ENCODE data around the gene GPC6.

DNA sequence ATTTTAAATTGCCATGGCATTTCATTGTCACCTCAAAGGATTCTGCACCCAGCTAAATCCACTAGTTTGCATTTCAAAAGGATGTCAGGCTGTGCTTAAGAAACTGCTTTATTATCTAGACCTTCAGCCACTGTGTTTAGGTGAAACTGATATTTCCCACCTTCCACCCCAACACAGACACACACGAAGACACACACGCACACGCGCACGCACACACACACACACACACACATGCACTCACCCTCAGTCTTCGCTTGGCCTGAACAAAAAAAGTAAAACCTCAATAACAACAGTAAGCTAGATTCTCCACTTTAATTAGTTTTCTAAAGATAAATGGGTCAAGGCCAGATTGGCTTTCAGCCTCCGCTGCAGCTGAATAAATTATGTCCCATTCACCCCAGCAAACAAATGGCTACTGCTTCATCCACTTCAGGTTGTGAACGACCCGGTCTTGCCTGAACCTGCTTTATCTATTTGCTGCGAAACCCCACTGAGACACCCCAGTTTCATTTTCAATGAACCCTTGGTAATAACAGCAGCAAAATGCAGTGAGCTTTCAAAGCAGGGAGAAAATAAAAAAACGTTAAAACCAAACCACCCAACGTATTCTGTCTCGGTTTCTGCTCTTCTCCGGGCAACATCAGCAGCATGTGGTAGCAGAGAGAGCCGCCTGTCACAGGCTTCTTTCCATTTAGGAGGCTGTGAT, 1086.1 kb downstream of the GPC6 start:
- TF ChIP-seq, protein P1, sequence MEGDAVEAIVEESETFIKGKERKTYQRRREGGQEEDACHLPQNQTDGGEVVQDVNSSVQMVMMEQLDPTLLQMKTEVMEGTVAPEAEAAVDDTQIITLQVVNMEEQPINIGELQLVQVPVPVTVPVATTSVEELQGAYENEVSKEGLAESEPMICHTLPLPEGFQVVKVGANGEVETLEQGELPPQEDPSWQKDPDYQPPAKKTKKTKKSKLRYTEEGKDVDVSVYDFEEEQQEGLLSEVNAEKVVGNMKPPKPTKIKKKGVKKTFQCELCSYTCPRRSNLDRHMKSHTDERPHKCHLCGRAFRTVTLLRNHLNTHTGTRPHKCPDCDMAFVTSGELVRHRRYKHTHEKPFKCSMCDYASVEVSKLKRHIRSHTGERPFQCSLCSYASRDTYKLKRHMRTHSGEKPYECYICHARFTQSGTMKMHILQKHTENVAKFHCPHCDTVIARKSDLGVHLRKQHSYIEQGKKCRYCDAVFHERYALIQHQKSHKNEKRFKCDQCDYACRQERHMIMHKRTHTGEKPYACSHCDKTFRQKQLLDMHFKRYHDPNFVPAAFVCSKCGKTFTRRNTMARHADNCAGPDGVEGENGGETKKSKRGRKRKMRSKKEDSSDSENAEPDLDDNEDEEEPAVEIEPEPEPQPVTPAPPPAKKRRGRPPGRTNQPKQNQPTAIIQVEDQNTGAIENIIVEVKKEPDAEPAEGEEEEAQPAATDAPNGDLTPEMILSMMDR (IDR thresholded peaks at IDR 0.05; ENCODE audit: poor library complexity), result no peak
- no peak for TF ChIP-seq EZH2phosphoT487 (IDR thresholded peaks at IDR 0.05; ENCODE audit: low read depth, severe bottlenecking, unreplicated experiment)
